Neural progenitor cell (in vitro differentiated cells): ENCODE data around the gene UNK. TPM values are rescaled to one million over a fixed set of nuclear protein-coding genes. Genes with fewer than 3 reads are reported as not detected.
"Not testable (repeated sequence)": the region's sequence is repeated elsewhere in the genome, so short reads cannot be mapped to it uniquely, and the experiment has no call there.

Source experiments
- DNase-seq: peaks from one replicate; pipeline ENCODE4 v3.0.0-alpha.2; 2016; ENCODE audit warnings: low spot score
- H2AFZ ChIP-seq: fragments of 200-600 bp; sonication (generic); replicated peaks from 2 replicates; pipeline ENCODE4 v1.6.1; 2016; ENCODE audit warnings: antibody characterized with exemption
- H3F3A ChIP-seq: fragments of 200-600 bp; sonication (generic); 2 replicates; pipeline ENCODE4 v1.6.1; 2016; ENCODE audit warnings: antibody characterized with exemption, low read depth
- H3K27ac ChIP-seq: fragments of 200-600 bp; sonication (generic); 2 replicates; pipeline ENCODE4 v1.5.1; 2016; ENCODE audit warnings: mild to moderate bottlenecking
- H3K27me3 ChIP-seq: fragments of 200-600 bp; sonication (generic); 2 replicates; pipeline ENCODE4 v1.6.1; 2016; ENCODE audit warnings: mild to moderate bottlenecking, moderate library complexity
- H3K36me3 ChIP-seq: fragments of 200-600 bp; sonication (generic); 2 replicates; pipeline ENCODE4 v1.5.1; 2016
- H3K4me1 ChIP-seq: fragments of 200-600 bp; sonication (generic); 2 replicates; pipeline ENCODE4 v1.6.1; 2016; ENCODE audit warnings: mixed run types
- H3K4me2 ChIP-seq: fragments of 200-600 bp; sonication (generic); 2 replicates; pipeline ENCODE4 v1.6.1; 2016
- H3K4me3 ChIP-seq: fragments of 200-600 bp; sonication (generic); 2 replicates; pipeline ENCODE4 v1.5.1; 2016
- H3K79me2 ChIP-seq: fragments of 200-600 bp; sonication (generic); 2 replicates; pipeline ENCODE4 v1.6.1; 2016; ENCODE audit warnings: low read depth
- H3K9ac ChIP-seq: fragments of 200-600 bp; sonication (generic); 2 replicates; pipeline ENCODE4 v1.6.1; 2016
- H3K9me3 ChIP-seq: fragments of 200-600 bp; sonication (generic); 2 replicates; pipeline ENCODE4 v1.5.1; 2016; ENCODE audit warnings: low read depth
- H4K20me1 ChIP-seq: fragments of 200-600 bp; sonication (generic); 2 replicates; pipeline ENCODE4 v1.6.1; 2016; ENCODE audit warnings: low read depth
- H3K27ac Mint-ChIP-seq: 3 replicates; pipeline ENCODE4 v1.8.0; 2021; ENCODE audit warnings: mixed read lengths
- H3K27me3 Mint-ChIP-seq: 2 replicates; pipeline ENCODE4 v1.8.0; 2022; ENCODE audit warnings: low read depth, mild to moderate bottlenecking, inconsistent platforms, moderate library complexity, mixed read lengths; ENCODE audit not compliant: insufficient read depth
- H3K36me3 Mint-ChIP-seq: 3 replicates; pipeline ENCODE4 v1.8.0; 2021; ENCODE audit warnings: mixed read lengths
- H3K4me1 Mint-ChIP-seq: 3 replicates; pipeline ENCODE4 v1.8.0; 2021; ENCODE audit warnings: mixed read lengths
- H3K4me3 Mint-ChIP-seq: 3 replicates; pipeline ENCODE4 v1.8.0; 2021; ENCODE audit warnings: mild to moderate bottlenecking, moderate library complexity, mixed read lengths
- H3K9me3 Mint-ChIP-seq: 3 replicates; pipeline ENCODE4 v1.8.0; 2020; ENCODE audit warnings: mixed read lengths
- EZH2 ChIP-seq: fragments of 200-600 bp; sonication (generic); IDR thresholded peaks from 2 replicates; pipeline ENCODE4 v1.6.1; 2017; ENCODE audit warnings: antibody characterized with exemption, mild to moderate bottlenecking, moderate library complexity
- EZH2phosphoT487 ChIP-seq: fragments of 200-600 bp; sonication (generic); IDR thresholded peaks from 2 replicates; pipeline ENCODE4 v1.6.1; 2017; ENCODE audit warnings: antibody characterized with exemption
- total RNA-seq: library from RNA; depleted of rRNA; stranded (reverse); fragments of >200 nt; gene quantifications from 2 replicates; pipeline ENCODE4 v1.2.3, GENCODE V29; 2015; ENCODE audit warnings: low replicate concordance
- TF ChIP-seq, protein P1 (sequence below): fragments of 200-600 bp; sonication (generic); IDR thresholded peaks from 2 replicates; pipeline ENCODE4 v1.5.1; 2017; ENCODE audit warnings: antibody characterized with exemption, mild to moderate bottlenecking

UNK gene
- total RNA-seq, 1 donor from 2014 or later, result 38.5 TPM

GRCh38 chr17:75810216-75810615 lies 25.6 kb downstream of the UNK start:
- Histone ChIP-seq H3K27me3 (no peaks in the 10 kb centered on the region), H2AFZ (no peak overlapping the region), H3F3A (no peaks in the 10 kb centered on the region), H3K4me2 (no peak overlapping the region), H3K4me1 (no peaks in the 10 kb centered on the region), H3K4me3 (no peak overlapping the region), H3K27ac (no peak overlapping the region), H3K9me3 (no peaks in the 10 kb centered on the region), H3K9ac (no peak overlapping the region), H3K36me3 (no peaks in the 10 kb centered on the region), H3K79me2 (peaks cover 23% of the 10 kb centered on the region), H4K20me1 (peaks cover 40% of the 10 kb centered on the region)
- no peak overlapping the region for H3K27ac Mint-ChIP-seq
- TF ChIP-seq, protein P1, sequence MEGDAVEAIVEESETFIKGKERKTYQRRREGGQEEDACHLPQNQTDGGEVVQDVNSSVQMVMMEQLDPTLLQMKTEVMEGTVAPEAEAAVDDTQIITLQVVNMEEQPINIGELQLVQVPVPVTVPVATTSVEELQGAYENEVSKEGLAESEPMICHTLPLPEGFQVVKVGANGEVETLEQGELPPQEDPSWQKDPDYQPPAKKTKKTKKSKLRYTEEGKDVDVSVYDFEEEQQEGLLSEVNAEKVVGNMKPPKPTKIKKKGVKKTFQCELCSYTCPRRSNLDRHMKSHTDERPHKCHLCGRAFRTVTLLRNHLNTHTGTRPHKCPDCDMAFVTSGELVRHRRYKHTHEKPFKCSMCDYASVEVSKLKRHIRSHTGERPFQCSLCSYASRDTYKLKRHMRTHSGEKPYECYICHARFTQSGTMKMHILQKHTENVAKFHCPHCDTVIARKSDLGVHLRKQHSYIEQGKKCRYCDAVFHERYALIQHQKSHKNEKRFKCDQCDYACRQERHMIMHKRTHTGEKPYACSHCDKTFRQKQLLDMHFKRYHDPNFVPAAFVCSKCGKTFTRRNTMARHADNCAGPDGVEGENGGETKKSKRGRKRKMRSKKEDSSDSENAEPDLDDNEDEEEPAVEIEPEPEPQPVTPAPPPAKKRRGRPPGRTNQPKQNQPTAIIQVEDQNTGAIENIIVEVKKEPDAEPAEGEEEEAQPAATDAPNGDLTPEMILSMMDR, result no peak
- TF ChIP-seq EZH2phosphoT487, result no peak
- no peak for TF ChIP-seq EZH2
- no peaks in the 10 kb centered on the region for H3K27me3 Mint-ChIP-seq
- DNase-seq, result no peak
- no peak overlapping the region for H3K4me3 Mint-ChIP-seq
- no peaks in the 10 kb centered on the region for H3K9me3 Mint-ChIP-seq
- H3K4me1 Mint-ChIP-seq, result no peaks in the 10 kb centered on the region
- peaks cover 9% of the 10 kb centered on the region for H3K36me3 Mint-ChIP-seq

GRCh38 chr17:75810756-75811155 lies 26.1 kb downstream of the UNK start:
- H3K4me3 ChIP-seq, H3K4me1 ChIP-seq, H3K27ac ChIP-seq, H3K9ac ChIP-seq, H3F3A ChIP-seq, H3K4me2 ChIP-seq, H3K27me3 Mint-ChIP-seq, DNase-seq, H3K9me3 ChIP-seq, H3K27me3 ChIP-seq, H3K27ac Mint-ChIP-seq, H3K36me3 Mint-ChIP-seq, H3K36me3 ChIP-seq, H2AFZ ChIP-seq, H3K4me1 Mint-ChIP-seq, H3K4me3 Mint-ChIP-seq, H3K9me3 Mint-ChIP-seq: not testable (repeated sequence)
- H4K20me1 ChIP-seq, result peaks cover 40% of the 10 kb centered on the region
- peaks cover 20% of the 10 kb centered on the region for H3K79me2 ChIP-seq

- no peaks in the 10 kb centered on the region for H3K27me3 Mint-ChIP-seq
- DNase-seq, result no peak
- no peak overlapping the region for H3K27ac ChIP-seq
- TF ChIP-seq EZH2phosphoT487, result no peak
- TF ChIP-seq EZH2, result no peak
- TF ChIP-seq, protein P1, result no peak
- H3K27me3 ChIP-seq, result no peaks in the 10 kb centered on the region
- no peak overlapping the region for H2AFZ ChIP-seq
- no peaks in the 10 kb centered on the region for H3K9me3 ChIP-seq
- H3K27ac Mint-ChIP-seq, result no peak overlapping the region
- peaks cover 20% of the 10 kb centered on the region for H3K79me2 ChIP-seq
- no peaks in the 10 kb centered on the region for H3K36me3 ChIP-seq
- peaks cover 9% of the 10 kb centered on the region for H3K36me3 Mint-ChIP-seq
- no peaks in the 10 kb centered on the region for H3K4me1 ChIP-seq
- H3F3A ChIP-seq, result no peaks in the 10 kb centered on the region
- no peaks in the 10 kb centered on the region for H3K9me3 Mint-ChIP-seq
- no peak overlapping the region for H3K4me2 ChIP-seq
- no peak overlapping the region for H3K9ac ChIP-seq
- no peaks in the 10 kb centered on the region for H3K4me1 Mint-ChIP-seq
- no peak overlapping the region for H3K4me3 ChIP-seq
- H4K20me1 ChIP-seq, result peaks cover 37% of the 10 kb centered on the region
- H3K4me3 Mint-ChIP-seq, result no peak overlapping the region
Measured at GRCh38 chr17:75811174-75811573, 26.6 kb downstream of the UNK start.

- H3K27ac Mint-ChIP-seq, result no peak overlapping the region
- H3K9ac ChIP-seq, result no peak overlapping the region
- H3K4me3 ChIP-seq, result no peak overlapping the region
- no peak overlapping the region for H3K4me2 ChIP-seq
- peaks cover under 1% of the 10 kb centered on the region for H3K27me3 Mint-ChIP-seq
- no peak overlapping the region for H3K4me3 Mint-ChIP-seq
- H3K36me3 Mint-ChIP-seq, result peaks cover 9% of the 10 kb centered on the region
- H4K20me1 ChIP-seq, result peaks cover 26% of the 10 kb centered on the region
- H3K9me3 ChIP-seq, result no peaks in the 10 kb centered on the region
- DNase-seq, result no peak
- TF ChIP-seq, protein P1, result no peak
- TF ChIP-seq EZH2, result no peak
- no peak for TF ChIP-seq EZH2phosphoT487
- no peaks in the 10 kb centered on the region for H3F3A ChIP-seq
- H3K79me2 ChIP-seq, result peaks cover 12% of the 10 kb centered on the region
- no peaks in the 10 kb centered on the region for H3K36me3 ChIP-seq
- no peak overlapping the region for H2AFZ ChIP-seq
- no peaks in the 10 kb centered on the region for H3K27me3 ChIP-seq
- no peaks in the 10 kb centered on the region for H3K9me3 Mint-ChIP-seq
- no peaks in the 10 kb centered on the region for H3K4me1 ChIP-seq
- no peak overlapping the region for H3K27ac ChIP-seq
- H3K4me1 Mint-ChIP-seq, result no peaks in the 10 kb centered on the region
Measured at GRCh38 chr17:75812096-75813013, 27.7 kb downstream of the UNK start.
